Gastroesophageal sphincter (tissue), 3 donors: ENCODE results near the gene DLAT.

Source experiments
- EP300 ChIP-seq: sonication (generic); formaldehyde crosslinking; IDR thresholded peaks from one replicate; pipeline ENCODE4 v1.6.1; 2017; ENCODE audit warnings: antibody characterized with exemption, mild to moderate bottlenecking
- POLR2A ChIP-seq, 2 donors: fragments of 450-650 bp; IDR thresholded peaks; one replicate each; pipeline ENCODE4 v1.6.1; 2017; ENCODE audit warnings: antibody characterized with exemption in 2 of 2, mild to moderate bottlenecking in 2 of 2, moderate library complexity in 1 of 2
- POLR2AphosphoS5 ChIP-seq: sonication (generic); formaldehyde crosslinking; IDR thresholded peaks from one replicate; pipeline ENCODE4 v1.6.1; 2017; ENCODE audit warnings: antibody characterized with exemption
- TF ChIP-seq, protein P1 (sequence below), 4 experiments: fragments of 200-600 bp in 2 of 4; fragments of 450-650 bp in 2 of 4; sonication (generic) in 1 of 4; IDR thresholded peaks; one replicate each; pipeline ENCODE4 v1.5.1; 2017 to 2019; ENCODE audit warnings: antibody characterized with exemption in 4 of 4, mild to moderate bottlenecking in 2 of 4, moderate library complexity in 2 of 4

DNA sequence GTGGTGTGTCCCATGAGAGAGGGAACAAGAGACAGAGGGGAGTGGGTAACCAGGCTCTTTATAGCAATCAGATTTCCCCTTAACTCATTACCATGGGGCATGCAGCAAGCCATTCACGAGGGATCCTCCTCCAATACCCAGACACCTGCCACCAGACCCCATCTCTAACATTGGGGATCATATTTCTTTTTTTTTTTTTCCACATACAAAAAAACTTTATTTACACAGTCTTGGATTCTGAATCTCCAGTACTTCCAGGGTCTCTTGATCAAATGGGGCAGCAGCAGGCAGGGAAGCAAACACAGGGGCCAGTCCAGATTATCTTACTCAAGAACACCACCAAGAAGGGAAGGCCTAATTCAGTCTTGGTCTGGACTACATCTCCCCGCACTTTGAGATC is 4.3 kb downstream of the DLAT start:
- TF ChIP-seq POLR2AphosphoS5 (no peak), POLR2A (IDR thresholded peaks at IDR 0.05) (no peak), EP300 (no peak)
- TF ChIP-seq, protein P1, sequence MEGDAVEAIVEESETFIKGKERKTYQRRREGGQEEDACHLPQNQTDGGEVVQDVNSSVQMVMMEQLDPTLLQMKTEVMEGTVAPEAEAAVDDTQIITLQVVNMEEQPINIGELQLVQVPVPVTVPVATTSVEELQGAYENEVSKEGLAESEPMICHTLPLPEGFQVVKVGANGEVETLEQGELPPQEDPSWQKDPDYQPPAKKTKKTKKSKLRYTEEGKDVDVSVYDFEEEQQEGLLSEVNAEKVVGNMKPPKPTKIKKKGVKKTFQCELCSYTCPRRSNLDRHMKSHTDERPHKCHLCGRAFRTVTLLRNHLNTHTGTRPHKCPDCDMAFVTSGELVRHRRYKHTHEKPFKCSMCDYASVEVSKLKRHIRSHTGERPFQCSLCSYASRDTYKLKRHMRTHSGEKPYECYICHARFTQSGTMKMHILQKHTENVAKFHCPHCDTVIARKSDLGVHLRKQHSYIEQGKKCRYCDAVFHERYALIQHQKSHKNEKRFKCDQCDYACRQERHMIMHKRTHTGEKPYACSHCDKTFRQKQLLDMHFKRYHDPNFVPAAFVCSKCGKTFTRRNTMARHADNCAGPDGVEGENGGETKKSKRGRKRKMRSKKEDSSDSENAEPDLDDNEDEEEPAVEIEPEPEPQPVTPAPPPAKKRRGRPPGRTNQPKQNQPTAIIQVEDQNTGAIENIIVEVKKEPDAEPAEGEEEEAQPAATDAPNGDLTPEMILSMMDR (IDR thresholded peaks at IDR 0.05) = no peak
